ENCODE measurements around the gene KDSR.

KDSR gene

GRCh38 chr18:63282793-63283192, 84.2 kb downstream of the KDSR start:
- TF ChIP-seq SIN3A (IDR thresholded peaks at IDR 0.05; ENCODE audit: borderline replicate concordance, insufficient read depth, low read length): no peak
- TF ChIP-seq FOXP2 (optimal IDR thresholded peaks at IDR 0.05; ENCODE audit: borderline replicate concordance, extremely low read depth, extremely low read length, insufficient read depth): no peak
- TF ChIP-seq POLR2AphosphoS5 (IDR thresholded peaks at IDR 0.05; ENCODE audit: low read depth, low read length): no peak
- TF ChIP-seq REST (IDR thresholded peaks at IDR 0.05; ENCODE audit: insufficient read depth in 1 of 2, low read depth in 2 of 2, low read length in 2 of 2): no peak

Data from PFSK-1 (cell line).